B cell (primary cell): ENCODE measurements around the gene HPN. TPM values are rescaled to one million over a fixed set of nuclear protein-coding genes. Genes with fewer than 3 reads are reported as not detected.

Source experiments
- ATAC-seq: fragments of 200-7000 bp; cut with Tn5 transposase; one replicate; pipeline ENCODE4 v1.10.0; 2021; ENCODE audit warnings: low read depth, mild to moderate bottlenecking, moderate number of reproducible peaks, moderate library complexity
- CTCF ChIA-PET: fragments of 350-600 bp; sonication (Branson Sonifier 250); formaldehyde crosslinking; loops from one replicate; lab custom pipeline; 2021; ENCODE audit warnings: antibody characterized with exemption, inconsistent platforms; lab: Charles Lee
- POLR2A ChIA-PET: fragments of 350-600 bp; sonication (Branson Sonifier 250); formaldehyde crosslinking; loops from one replicate; lab custom pipeline; 2021; ENCODE audit warnings: antibody characterized with exemption; lab: Charles Lee
- DNase-seq: peaks from one replicate; pipeline ENCODE4 v3.0.0; 2013
- H2AFZ ChIP-seq: 2 replicates; pipeline ENCODE4 v1.6.1; 2012; ENCODE audit warnings: mild to moderate bottlenecking, low read depth, low read length; ENCODE audit not compliant: insufficient read depth, poor library complexity, severe bottlenecking
- H3K27ac ChIP-seq, 2 donors: 1 replicate in 1 of 2; 2 replicates in 1 of 2; pipeline ENCODE4 v1.5.1; 2012 to 2013; ENCODE audit warnings: low read length in 2 of 2, mild to moderate bottlenecking in 2 of 2, moderate library complexity in 1 of 2
- H3K27me3 ChIP-seq, 4 experiments: fragments of 200-600 bp in 1 of 4; sonication (generic) in 1 of 4; replicated peaks in 1 of 4; 1 replicate in 2 of 4; 2 replicates in 2 of 4; pipeline versions ENCODE4 v1.6.1 to v1.7.0; 2013 to 2016; ENCODE audit warnings: low read length in 3 of 4, mild to moderate bottlenecking in 2 of 4, mixed read lengths in 1 of 4, moderate library complexity in 1 of 4; ENCODE audit not compliant: insufficient read depth in 4 of 4, control insufficient read depth in 3 of 4; ENCODE audit errors: control extremely low read depth in 1 of 4
- H3K36me3 ChIP-seq, 2 experiments: replicated peaks in 1 of 2; 1 replicate in 1 of 2; 2 replicates in 1 of 2; pipeline versions ENCODE4 v1.6.1 to v1.7.1; 2013; ENCODE audit warnings: low read length in 1 of 2; ENCODE audit not compliant: insufficient read depth in 2 of 2, control insufficient read depth in 1 of 2; ENCODE audit errors: control extremely low read depth in 1 of 2, extremely low read depth in 1 of 2
- H3K4me1 ChIP-seq, 2 donors: fragments of 200-600 bp in 1 of 2; sonication (generic) in 1 of 2; 1 replicate in 1 of 2; 2 replicates in 1 of 2; pipeline versions ENCODE4 v1.5.1 to v1.6.1; 2013 to 2017; ENCODE audit warnings: low read length in 2 of 2; ENCODE audit not compliant: control insufficient read depth in 2 of 2, insufficient read depth in 2 of 2
- H3K4me2 ChIP-seq: replicated peaks from 2 replicates; pipeline ENCODE3; 2012; ENCODE audit warnings: mild to moderate bottlenecking, low read depth, low read length; ENCODE audit not compliant: poor library complexity, severe bottlenecking
- H3K4me3 ChIP-seq, 5 experiments: fragments of 200-600 bp in 1 of 5; sonication (generic) in 1 of 5; 1 replicate in 3 of 5; 2 replicates in 2 of 5; pipeline versions ENCODE4 v1.5.1 to v1.7.0; 2011 to 2016; ENCODE audit warnings: low read length in 4 of 5, mild to moderate bottlenecking in 4 of 5, low read depth in 2 of 5, control low read depth in 1 of 5, moderate library complexity in 1 of 5; ENCODE audit not compliant: insufficient read depth in 1 of 5; ENCODE audit errors: control extremely low read depth in 1 of 5, extremely low read depth in 1 of 5
- H3K79me2 ChIP-seq: fragments of 200-600 bp; sonication (generic); one replicate; pipeline ENCODE4 v1.6.0; 2016; ENCODE audit warnings: low read length; ENCODE audit not compliant: control insufficient read depth, insufficient read depth
- H3K9ac ChIP-seq: fragments of 200-600 bp; sonication (generic); 2 replicates; pipeline ENCODE4 v1.6.1; 2017; ENCODE audit warnings: mild to moderate bottlenecking, low read length, moderate library complexity
- H3K9me3 ChIP-seq, 3 donors: one replicate each; pipeline versions ENCODE4 v1.6.1 to v1.7.1; 2013; ENCODE audit warnings: low read length in 2 of 3; ENCODE audit not compliant: control insufficient read depth in 2 of 3, insufficient read depth in 1 of 3; ENCODE audit errors: control extremely low read depth in 1 of 3
- H4K20me1 ChIP-seq: 2 replicates; pipeline ENCODE4 v1.6.0; 2012; ENCODE audit warnings: mild to moderate bottlenecking, low read length; ENCODE audit not compliant: insufficient read depth, control insufficient read depth, poor library complexity, severe bottlenecking
- H3K27ac Mint-ChIP-seq: one replicate; pipeline ENCODE4 v1.8.0; 2021; ENCODE audit warnings: mixed read lengths
- H3K27me3 Mint-ChIP-seq: one replicate; pipeline ENCODE4 v1.8.0; 2021; ENCODE audit warnings: mixed read lengths
- H3K4me1 Mint-ChIP-seq: one replicate; pipeline ENCODE4 v1.8.0; 2021; ENCODE audit warnings: mixed read lengths
- H3K4me3 Mint-ChIP-seq: one replicate; pipeline ENCODE4 v1.8.0; 2021; ENCODE audit warnings: mixed read lengths
- H3K9me3 Mint-ChIP-seq: one replicate; pipeline ENCODE4 v1.8.0; 2022; ENCODE audit warnings: mixed read lengths; ENCODE audit not compliant: insufficient read depth
- CTCF ChIP-seq: fragments of 200-600 bp; IDR thresholded peaks from one replicate; pipeline ENCODE4 v1.8.0; 2022; ENCODE audit warnings: antibody characterized with exemption, mild to moderate bottlenecking
- EZH2 ChIP-seq: IDR thresholded peaks from 2 replicates; pipeline ENCODE4 v1.6.1; 2012; ENCODE audit warnings: borderline replicate concordance, low read depth, mild to moderate bottlenecking, moderate library complexity, low read length; ENCODE audit not compliant: insufficient read depth, poor library complexity, severe bottlenecking
- WGBS: methylation state at CpG from one replicate; pipeline ENCODE4 v1.1.5; 2013; ENCODE audit warnings: missing lambda C conversion rate; ENCODE audit not compliant: insufficient coverage; 5-methylcytosine and 5-hydroxymethylcytosine counted together
- intact Hi-C: fragments of 100-400 bp; cut with micrococcal nuclease; formaldehyde crosslinking; loops from one replicate; pipeline ENCODE4 v1.10.0; 2022
- polyA plus RNA-seq: library from polyadenylated mRNA; depleted of rRNA; stranded (reverse); fragments of >200 nt; gene quantifications from 2 replicates; pipeline ENCODE4 v1.2.3, GENCODE V29; 2012
- total RNA-seq, 2 donors: library from RNA; stranded (reverse); fragments of 120-200 nt in 1 of 2; gene quantifications; 1 replicate in 1 of 2; 2 replicates in 1 of 2; pipeline versions ENCODE4 v1.2.3 to v1.2.4, GENCODE V29; 2013 to 2022

Gene HPN
- total and polyA plus RNA-seq, 2 donors (not counting 1 experiment from before 2014, with no cell fraction given) = 0.30 TPM; not detected in 1

- Mint-ChIP-seq H3K9me3 (no peaks in the 10 kb centered on the region), H3K27ac (no peak overlapping the region), H3K4me1 (peaks cover 45% of the 10 kb centered on the region), H3K27me3 (no peaks in the 10 kb centered on the region), H3K4me3 (peak overlapping the region; percentile 70)
- intact Hi-C loops = loop anchor here (1.0 to 5.0 kb wide), 4 partner anchors 23 to 117 kb away; no protein-coding TSS in a partner anchor
- H3K4me3 ChIP-seq = peak overlapping the region in 1 of 5 experiments; percentile 15
- no peaks in the 10 kb centered on the region for H3K79me2 ChIP-seq
- 46% methylated on average over 4 of the region's 9 CpGs for WGBS
- no peak for DNase-seq
- no peak overlapping the region for H3K27ac ChIP-seq
- peak overlapping the region; percentile 75 for H3K4me2 ChIP-seq
- no peaks in the 10 kb centered on the region for H3K27me3 ChIP-seq
- ChIA-PET CTCF (interaction anchor here (0.7 to 14.9 kb wide), 8 partner anchors 8 to 405 kb away, joined by 3 to 192 read pairs (median 4); no protein-coding TSS in a partner anchor), POLR2A (no interaction called here)
- H3K36me3 ChIP-seq = no peaks in the 10 kb centered on the region
- H3K9me3 ChIP-seq = no peaks in the 10 kb centered on the region
- H2AFZ ChIP-seq = peak overlapping the region; percentile 87
- ATAC-seq = no peak
- peaks cover 56% of the 10 kb centered on the region in 2 donors for H3K4me1 ChIP-seq
- peak overlapping the region; percentile 11 for H3K9ac ChIP-seq
- no peaks in the 10 kb centered on the region for H4K20me1 ChIP-seq
- no peak for TF ChIP-seq EZH2
- no peak for TF ChIP-seq CTCF
Observed at GRCh38 chr19:35090160-35090505, 48.6 kb downstream of the HPN start.

GRCh38 chr19:35090506-35091214 is 49.1 kb downstream of the HPN start:
- no peaks in the 10 kb centered on the region for H3K27me3 ChIP-seq
- peak; percentile 78 for DNase-seq
- peak overlapping the region in 2 of 5 experiments; percentile 15 to 20 for H3K4me3 ChIP-seq
- H4K20me1 ChIP-seq = no peaks in the 10 kb centered on the region
- Mint-ChIP-seq H3K4me1 (peaks cover 40% of the 10 kb centered on the region), H3K4me3 (peak overlapping the region; percentile 70), H3K27ac (no peak overlapping the region), H3K9me3 (no peaks in the 10 kb centered on the region), H3K27me3 (no peaks in the 10 kb centered on the region)
- peak overlapping the region; percentile 87 for H2AFZ ChIP-seq
- H3K36me3 ChIP-seq = no peaks in the 10 kb centered on the region
- no peaks in the 10 kb centered on the region for H3K79me2 ChIP-seq
- H3K9ac ChIP-seq = peak overlapping the region; percentile 11
- intact Hi-C loops = loop anchor here (1.0 to 5.0 kb wide), 4 partner anchors 23 to 117 kb away; no protein-coding TSS in a partner anchor
- WGBS = 22% methylated on average over 31 of the region's 36 CpGs
- H3K4me1 ChIP-seq = peaks cover 50% of the 10 kb centered on the region in 2 donors
- H3K4me2 ChIP-seq = peak overlapping the region; percentile 75
- no peak overlapping the region for H3K27ac ChIP-seq
- peak; percentile 68 for ATAC-seq
- CTCF ChIA-PET = interaction anchor here (0.7 to 14.9 kb wide), 11 partner anchors 8 to 404 kb away, joined by 3 to 192 read pairs (median 6); no protein-coding TSS in a partner anchor
- no peaks in the 10 kb centered on the region for H3K9me3 ChIP-seq
- TF ChIP-seq CTCF (peak; percentile 82), EZH2 (no peak)
- POLR2A ChIA-PET = interaction anchor here (0.6 kb wide), 1 partner anchor 115 kb away, joined by 4 read pairs; no protein-coding TSS in a partner anchor
